Stimulated activated CD4-positive, alpha-beta T cell treated with anti-CD3 and anti-CD28 coated beads, TNF-alpha, amount 100 ng/mL, for 4 hours (primary cell): ENCODE measurements around the gene MYO1D.
"Not testable (repeated sequence)": the region's sequence is repeated elsewhere in the genome, so short reads cannot be mapped to it uniquely, and the experiment has no call there.

Experiments
- DNase-seq, 3 experiments: peaks; one replicate each; pipeline ENCODE4 v3.0.0-alpha.2; 2020; ENCODE audit warnings: low read depth in 3 of 3

The MYO1D gene

DNA sequence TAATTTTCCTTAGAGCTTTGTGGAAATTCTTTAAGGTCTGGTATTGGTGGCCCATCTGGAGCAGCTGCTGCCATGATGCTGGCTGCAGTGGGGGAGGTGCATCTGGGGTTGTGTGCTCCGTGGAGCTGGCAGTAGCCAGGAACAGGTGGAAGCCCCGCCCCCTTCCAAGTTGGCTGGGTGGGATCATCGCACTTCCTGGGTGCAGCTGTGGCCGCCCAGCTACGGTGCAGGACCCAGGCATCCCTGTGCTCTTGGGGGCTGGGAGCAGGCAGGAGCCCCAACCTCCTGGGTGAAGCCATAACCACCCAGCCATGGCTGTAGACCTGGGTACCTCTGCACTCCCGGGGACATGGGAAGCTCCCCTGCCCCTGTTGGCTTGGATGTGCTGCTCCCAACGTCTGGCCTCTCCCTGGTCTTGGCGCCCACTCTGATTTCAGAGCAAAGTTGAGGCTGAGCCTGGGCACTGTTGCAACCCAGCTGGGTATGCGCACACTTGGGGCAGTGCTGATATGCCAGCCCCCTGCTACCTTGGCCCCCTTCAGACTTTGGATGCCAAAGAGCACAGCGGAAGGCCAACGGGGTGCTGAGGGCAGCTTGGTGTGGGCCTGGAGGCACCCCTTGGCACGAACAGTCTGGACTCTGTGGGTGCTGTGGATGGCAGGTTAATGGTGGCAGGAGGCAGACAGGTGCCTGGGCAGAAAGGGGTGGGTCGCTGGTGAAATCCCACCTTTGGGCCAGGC lies 145.2 kb downstream of the MYO1D start:
- DNase-seq, result no peak

DNA sequence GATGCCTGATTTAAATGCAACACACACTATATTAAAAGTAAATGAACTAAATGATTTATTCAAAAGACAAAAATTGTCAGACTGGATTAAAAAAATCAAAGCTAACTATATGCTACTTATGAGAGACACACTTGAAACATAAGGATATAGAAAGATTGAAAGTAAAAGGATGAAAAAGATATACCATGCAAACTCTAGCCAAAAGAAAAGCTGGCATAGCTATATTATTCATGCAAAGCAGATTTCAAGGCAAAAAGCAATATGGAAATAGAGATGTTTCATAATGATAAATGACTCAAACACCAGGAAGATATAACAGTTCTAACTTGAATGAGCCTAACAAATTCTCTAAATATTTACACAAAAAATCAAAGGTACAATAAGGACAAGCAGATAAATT lies 149.2 kb downstream of the MYO1D start:
- no peak for DNase-seq

DNA sequence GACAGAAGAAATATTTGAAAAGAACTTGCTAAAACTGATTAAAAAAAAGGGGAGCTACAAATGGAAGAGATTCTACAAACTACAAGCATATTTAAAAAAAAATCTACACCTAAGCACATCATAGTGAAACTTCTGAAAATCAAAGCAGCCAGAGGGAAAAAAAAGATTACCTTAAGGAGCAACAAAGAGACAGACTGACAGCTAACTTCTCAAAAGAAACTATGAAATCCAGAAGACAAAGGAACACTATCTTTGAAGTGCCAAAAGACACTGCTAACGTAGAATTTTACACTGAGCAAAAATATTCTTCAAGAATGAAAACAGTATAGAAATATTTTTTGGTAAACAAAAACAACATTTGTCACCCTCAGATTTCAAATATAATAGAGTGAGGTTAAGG lies 151.2 kb downstream of the MYO1D start:
- DNase-seq, result no peak

DNA sequence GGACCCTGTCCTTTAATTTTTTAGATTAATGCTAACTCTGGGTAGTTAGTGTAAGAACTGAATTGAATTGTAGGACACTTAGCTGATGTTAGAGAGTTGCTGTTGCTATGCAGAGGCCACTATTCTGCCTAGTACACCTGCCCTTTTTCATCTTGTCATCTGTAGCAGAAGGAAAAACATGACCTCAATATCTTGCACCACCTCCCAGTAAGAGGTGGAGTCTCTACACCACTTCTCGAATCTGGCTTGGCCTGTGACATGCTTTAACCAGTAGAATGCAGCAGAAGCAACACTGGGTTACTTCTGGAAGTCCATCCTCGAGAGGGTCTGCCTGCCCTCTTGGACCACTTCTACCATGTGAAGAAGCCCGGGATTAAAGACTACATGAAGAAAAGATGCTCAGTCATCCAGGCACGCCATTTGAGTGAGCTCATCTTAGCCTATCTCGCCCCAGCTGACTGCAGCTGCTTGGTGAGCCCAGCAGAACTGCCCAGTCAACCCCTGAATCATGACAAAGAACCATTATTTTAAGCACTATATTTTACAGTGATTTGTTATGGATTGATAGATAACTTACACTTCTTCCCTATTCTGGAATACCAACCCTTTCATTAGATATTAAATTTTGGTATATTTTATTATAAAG lies 153.5 kb downstream of the MYO1D start:
- no peak for DNase-seq

DNA sequence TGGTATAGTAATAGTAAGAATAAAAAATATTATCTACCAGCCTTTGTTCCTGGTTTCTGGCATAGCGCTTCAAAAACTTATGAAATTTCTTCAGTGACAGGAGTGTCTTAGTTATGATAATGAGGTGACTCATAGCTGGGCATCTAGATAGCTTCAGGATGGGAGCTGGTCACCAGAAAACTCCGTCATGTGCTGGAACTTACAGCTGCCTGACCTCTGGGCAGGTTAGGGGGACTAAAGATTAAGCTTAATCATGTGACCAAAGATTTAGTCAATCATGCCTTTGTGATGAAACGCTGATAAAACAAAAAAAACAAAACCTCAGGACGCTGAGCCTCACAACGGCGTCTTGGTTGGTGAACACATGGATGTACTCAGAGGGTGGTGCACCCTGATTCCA lies 154.2 kb downstream of the MYO1D start:
- DNase-seq, result no peak

DNA sequence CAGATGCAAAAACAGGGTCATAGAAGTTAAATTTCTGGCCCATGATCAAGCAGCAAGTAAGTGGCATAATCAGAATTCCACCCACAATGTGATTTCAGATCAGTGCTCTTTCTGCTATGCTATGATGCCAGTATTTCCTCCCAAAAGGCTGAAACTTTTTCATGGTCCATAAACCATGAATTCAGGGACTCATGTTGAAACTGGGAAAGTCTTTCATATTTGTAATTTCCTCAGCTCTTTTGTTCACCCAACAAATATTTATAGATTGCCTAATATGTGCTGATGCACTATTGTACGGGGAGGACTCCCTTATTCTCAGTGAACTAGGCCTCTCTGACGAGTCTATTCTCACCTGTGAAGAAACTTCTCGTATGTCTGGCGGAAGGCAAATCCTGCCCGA lies 156.3 kb downstream of the MYO1D start:
- no peak for DNase-seq

DNA sequence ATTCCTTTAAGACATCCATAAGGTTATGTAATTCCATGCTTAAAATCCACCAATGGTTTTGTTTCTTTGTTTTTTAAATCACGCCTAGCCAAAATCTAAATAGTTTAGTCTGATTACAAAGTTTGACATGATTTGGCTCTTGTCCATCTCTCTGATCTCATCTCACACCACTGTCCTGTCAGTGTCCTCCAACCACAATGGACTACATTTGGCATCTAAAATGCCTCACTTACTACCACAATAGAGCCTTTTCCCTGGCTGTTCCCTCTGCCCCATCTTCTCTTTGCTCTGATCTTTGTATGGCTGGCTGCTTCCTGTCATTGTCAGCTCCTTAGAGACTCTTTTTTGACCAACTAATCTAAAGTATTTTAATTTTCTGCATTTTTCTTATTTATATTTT lies 157.2 kb downstream of the MYO1D start:
- no peak for DNase-seq

DNA sequence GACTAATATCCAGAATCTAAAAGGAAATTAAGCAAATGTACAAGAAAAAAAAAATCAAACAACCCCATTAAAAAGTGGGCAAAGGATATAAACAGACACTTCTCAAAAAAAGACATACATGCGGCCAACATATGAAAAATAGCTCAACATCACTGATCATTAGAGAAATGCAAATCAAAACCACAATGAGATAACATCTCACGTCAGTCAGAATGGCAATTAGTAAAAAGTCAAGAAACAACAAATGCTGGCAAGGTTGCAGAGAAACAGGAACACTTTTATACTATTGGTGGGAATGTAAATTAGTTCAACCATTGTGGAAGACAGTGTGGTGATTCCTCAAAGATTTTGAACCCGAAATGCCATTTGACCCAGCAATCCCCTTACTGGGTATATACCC lies 162.0 kb downstream of the MYO1D start:
- DNase-seq, result not testable (repeated sequence)

DNA sequence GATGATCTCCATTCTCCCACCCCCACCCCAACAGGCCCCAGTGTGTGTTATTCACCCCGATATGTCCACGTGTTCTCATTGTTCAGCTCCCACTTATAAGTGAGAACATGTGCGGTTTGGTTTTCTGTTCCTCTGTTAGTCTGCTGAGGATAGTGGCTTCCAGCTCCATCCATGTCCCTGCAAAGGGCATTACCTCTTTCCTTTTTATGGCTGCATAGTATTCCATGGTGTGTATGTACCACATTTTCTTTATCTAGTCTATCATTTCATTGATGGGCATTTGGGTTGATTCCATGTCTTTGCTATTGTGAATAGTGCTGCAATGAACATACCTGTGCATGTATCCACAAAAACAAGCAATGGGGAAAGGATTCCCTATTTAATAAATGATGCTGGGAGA lies 162.7 kb downstream of the MYO1D start:
- DNase-seq, result not testable (repeated sequence)

DNA sequence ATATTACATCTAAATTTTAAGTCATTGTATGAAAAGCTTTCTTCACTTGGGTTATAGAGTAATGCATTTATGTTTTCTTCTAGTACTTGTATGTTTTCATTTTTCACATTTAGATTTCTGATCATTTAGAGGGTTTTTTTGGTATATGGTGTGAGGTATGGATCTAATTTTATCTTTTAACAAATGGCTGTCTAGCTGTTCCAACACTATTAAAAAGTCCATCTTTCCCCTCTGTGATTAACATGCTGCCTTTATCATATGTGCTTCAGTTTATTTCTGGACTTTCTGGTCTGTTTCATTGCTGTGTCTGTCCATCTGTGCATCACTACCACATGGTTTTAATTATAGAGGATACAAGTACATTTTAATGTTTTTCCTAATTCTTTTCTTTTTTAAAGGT lies 163.8 kb downstream of the MYO1D start:
- no peak for DNase-seq

DNA sequence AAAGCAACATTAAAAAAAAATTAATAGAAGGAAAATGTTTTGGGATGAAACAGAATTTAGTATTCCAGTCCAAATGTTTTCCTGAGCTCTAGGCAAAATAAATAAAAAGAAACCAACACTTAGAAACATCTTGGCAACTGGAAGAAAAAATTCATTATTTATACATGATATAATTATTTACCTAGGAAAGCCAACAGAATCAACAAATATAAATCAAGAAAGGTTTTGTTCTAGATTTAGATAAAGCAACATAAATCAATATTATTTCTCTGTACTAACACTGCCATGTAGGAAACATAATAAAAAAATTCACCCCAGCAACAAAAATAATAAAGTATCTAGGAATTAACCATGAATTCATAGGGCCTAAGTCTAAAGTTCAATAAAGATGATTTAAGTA lies 167.4 kb downstream of the MYO1D start:
- DNase-seq, result no peak

DNA sequence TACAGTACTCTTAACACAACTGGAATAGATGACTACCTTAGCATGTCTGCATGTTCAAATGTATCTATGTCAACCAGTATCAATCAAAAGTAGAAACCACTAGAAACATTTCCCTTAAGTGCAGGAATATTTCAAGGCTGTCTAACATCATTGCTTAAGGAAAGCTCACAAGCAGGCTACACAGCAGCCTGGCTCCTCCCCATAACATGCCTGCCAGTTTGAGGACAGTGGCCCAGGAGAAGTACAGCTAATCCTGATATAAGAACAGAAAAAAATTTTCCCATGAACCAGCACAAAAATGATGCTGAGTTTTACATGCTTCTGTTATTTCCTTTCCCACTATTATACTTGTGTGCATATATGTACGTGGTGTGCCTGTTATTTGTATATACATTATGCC lies 175.1 kb downstream of the MYO1D start:
- no peak for DNase-seq

DNA sequence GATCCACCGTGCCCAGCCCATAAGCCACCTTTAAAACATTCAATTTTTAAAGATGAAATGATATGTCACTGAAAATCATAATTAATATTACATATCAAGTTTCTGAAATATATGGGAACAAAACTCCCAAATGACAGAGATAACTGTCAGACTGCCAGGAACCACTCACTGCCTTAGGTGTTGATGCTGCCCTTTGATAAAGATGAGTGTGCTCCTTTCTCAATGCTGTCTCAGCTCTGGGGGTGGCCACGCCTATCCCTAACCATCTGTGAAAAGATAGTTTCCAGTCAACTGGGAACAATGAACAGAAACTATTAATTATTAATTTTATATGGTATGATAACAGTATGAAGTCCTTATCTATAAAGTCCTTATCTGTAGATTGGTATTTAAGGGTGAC lies 177.7 kb downstream of the MYO1D start:
- DNase-seq, result no peak

DNA sequence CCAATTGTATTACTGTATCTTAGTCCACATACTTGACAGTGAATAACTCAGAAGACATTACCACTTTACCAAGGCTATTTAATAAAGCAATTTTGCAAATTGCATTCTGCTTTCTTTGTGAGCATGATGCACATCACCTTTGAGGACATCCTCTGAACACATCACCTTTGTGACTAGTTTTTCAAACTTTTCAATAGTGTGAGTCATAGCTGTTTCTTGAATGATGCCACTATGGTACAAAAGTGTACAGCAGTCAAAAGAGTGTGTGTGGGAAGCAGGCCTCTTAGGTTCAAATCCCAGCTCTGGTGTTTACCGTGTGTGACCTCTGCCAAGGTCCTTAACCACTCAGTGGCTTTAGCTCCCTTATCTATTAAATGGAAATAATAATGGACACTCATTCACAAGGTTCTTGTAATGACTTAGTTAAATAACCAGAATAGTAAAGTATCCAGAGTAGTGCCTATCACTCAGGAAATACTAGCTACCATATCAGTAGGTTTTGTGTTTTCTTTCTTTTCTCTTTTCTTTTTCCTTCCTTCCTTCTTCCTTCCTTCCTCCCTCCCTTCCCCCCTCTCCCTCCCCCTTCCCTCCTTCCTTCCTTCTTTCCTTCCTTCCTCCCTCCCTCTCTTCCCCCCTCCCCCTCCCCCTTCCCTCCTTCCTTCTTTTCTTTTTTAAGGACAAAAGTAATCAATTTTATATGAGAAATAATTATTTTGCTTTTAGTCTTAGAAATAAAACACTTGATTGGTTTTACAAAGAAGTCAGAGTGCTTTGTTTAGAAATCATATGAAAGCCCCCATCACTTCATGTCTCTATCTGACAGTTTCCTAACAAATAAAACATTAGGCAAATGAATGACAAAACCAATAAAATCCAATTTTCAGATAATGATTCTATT lies 178.9 kb downstream of the MYO1D start:
- no peak for DNase-seq

DNA sequence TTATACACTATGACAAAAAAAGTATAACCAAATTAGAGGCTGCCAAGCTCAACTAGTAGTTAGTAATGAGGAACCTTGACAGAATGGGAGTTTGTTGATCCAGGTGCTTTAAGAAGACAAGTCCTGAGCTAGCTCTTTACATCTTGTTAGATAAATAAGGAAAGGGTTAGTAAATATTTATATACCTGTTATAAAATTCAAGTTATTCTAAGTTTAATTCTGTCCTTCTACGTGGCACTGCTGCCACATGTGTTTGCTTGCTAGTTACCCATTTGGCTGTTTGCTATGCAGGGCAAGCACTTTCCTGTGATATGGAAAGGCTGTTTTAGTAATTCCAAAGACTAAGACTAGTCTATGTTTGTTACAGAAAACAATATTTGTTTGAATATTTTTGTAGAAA lies 180.5 kb downstream of the MYO1D start:
- no peak for DNase-seq

DNA sequence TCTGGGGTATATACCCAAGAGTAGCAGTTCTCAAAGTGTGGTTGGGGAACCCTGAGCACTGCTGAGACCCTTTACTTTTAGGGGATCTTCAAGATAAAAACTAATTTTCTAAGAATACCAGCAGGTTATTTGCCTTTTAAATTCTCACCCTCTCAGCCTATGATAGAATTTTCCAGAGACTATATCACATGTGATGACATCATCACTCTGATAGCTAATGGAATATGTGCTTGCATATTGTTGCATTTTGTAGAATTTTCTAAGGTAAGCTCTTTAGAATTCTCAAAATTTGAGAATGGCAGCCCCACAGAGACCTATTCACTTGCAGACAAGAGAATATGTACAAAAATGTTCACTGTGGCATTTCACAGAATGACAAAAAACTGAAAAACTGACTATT lies 181.1 kb downstream of the MYO1D start:
- DNase-seq, result no peak

DNA sequence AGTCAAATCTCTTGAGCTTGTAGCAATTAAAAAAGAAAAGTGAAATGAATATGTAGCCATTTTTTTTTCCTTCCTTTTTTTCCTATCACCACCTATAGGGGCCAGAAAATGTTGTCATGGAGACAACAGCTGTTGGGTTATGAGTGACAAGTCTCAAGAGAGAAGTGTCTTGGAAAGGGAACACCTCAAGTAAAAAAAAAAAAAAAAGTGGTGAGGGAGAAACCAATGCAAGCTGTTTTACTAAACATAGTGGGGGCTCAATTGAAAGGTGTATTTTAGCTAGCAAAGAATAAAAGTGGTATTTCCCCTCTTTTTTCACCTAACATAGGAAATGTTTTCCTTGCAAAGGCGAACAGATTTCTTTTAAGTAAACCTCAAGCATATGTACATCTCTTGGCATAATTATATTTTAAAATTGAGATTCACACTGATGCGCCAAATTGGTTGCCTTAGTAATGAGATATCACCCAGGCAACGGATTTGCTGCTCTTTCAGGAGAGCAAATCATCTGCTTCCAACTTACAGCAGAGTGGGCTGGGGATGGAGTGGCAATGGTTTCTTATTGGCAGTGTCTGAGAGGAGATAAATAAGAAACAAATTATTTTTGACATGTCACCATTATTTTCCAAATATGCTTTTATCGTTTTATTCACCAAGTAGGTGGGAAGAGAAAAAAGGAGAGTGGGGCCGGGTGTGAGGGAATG lies 183.6 kb downstream of the MYO1D start:
- no peak for DNase-seq

DNA sequence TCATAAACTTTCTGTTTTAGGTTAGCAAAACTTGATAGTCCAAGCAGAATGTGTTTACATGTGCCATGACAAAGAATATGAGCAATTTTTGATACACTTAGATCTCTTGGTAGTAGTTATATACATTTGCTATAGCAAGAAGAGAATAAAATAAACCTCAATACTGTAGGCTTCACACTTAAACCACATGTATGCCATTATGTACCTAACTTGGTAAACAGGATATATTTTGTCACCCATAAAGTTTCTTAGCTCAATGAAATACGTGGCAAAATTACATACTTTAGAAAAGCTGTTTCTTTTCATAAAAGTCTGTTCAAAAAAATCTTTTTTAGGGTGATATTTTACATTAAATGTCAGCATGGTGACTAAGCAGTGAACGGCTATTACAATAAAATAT lies 184.7 kb downstream of the MYO1D start:
- no peak for DNase-seq

DNA sequence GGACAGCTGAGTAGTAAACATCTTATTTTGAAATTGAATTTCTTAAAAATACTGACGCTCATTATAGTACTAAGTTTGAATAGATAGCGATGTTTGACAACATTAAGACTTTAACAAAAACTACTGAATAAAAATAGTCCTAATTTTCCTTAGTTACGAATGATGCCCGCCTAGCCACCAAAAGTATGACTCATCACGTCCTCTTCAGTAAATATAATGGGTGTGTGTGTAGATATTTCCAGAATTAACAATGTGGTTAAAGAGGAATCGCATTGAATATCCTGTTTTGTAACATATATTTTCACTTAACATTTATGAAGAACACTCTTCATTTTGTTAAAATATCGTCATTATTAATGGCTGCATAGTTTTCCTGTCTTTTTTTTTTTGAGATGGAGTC lies 187.6 kb downstream of the MYO1D start:
- no peak for DNase-seq

DNA sequence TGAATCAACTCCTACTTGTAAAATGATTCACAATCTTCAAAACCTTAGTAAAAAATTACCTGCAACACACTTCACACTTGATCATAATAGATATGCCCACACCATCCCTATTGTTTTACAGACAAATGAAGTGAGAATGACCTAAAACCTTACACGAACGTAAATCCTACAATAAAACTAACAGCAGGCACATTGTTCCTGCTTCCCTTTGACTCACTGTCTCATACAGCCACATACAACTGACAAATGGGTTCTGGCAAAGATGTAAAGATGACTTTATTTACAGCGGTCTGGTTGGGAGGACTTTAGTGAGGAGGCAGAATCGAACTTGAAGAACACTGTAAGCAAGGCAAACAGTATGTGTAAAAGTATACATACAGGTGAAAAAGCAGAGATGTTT lies 188.7 kb downstream of the MYO1D start:
- no peak for DNase-seq

DNA sequence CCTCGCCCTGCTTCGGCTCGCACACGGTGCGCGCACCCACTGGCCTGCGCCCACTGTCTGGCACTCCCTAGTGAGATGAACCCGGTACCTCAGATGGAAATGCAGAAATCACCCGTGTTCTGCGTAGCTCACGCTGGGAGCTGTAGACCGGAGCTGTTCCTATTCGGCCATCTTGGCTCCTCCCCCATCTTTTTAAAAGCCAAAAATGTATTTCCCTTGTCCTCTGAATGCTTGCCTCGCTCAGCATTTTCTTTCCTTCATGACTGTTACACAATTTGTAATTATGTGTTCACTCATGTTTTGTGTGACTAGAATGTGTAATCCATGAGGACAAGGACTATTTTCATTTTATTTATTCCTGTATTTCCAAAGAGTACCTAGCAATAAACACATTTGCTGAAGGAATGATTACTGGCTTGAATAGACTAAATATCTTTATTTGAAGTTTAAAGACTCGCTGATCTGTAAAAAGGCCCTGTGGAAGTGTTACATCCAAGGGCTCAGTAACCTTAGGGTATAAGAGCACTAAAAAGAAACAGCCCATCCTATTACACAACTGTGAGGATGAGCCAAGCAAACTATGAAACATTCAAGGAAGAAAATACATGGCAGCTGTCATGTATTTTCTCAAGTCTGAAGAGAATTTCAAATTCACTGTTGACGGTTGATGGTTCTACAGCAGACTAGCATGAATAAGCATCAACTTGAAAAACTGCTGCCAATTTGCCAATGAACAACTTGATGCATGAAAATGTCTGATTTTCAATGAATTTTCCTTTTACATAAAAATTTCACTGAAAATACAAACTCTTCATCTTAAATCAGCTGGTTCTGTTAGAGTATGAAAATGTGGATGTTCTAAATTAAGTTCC lies 192.6 kb downstream of the MYO1D start:
- no peak for DNase-seq
